ENCODE data around the gene DCTN3. TPM values are rescaled to one million over a fixed set of nuclear protein-coding genes. Genes with fewer than 3 reads are reported as not detected.

DCTN3 gene
- total RNA-seq, 1 donor from 2014 or later, result 94.8 TPM

GRCh38 chr9:34638138-34638445, 17.8 kb upstream of the DCTN3 start:
- FAIRE-seq (no peak), DNase-seq (ENCODE audit: low read depth) (no peak)
- Histone ChIP-seq H3K36me3 (ENCODE audit: insufficient read depth, low read length) (no peaks in the 10 kb centered on the region), H3K4me3 (ENCODE audit: insufficient read depth, low read depth, low read length) (peak overlapping the region; percentile 76), H3K9me3 (ENCODE audit: insufficient read depth, low read depth, low read length) (no peaks in the 10 kb centered on the region), H3K9ac (ENCODE audit: low read length) (peak overlapping the region; percentile 83), H3K79me2 (ENCODE audit: insufficient read depth, low read length) (peaks cover 25% of the 10 kb centered on the region), H4K20me1 (ENCODE audit: insufficient read depth, low read length) (peaks cover 27% of the 10 kb centered on the region), H2AFZ (ENCODE audit: low read depth, low read length) (peak overlapping the region; percentile 99), H3K4me1 (ENCODE audit: insufficient read depth, low read length) (peaks cover 16% of the 10 kb centered on the region), H3K4me2 (ENCODE audit: low read length) (peak overlapping the region; percentile 99), H3K27me3 (ENCODE audit: insufficient read depth, low read length) (no peaks in the 10 kb centered on the region), H3K27ac (ENCODE audit: low read depth, low read length) (no peak overlapping the region)
- H3K36me3 Mint-ChIP-seq (ENCODE audit: low read depth, unreplicated experiment), result peaks cover 3% of the 10 kb centered on the region
- peak overlapping the region; percentile 76 for H3K4me3 Mint-ChIP-seq (ENCODE audit: unreplicated experiment)
- peaks cover 4% of the 10 kb centered on the region for H3K4me1 Mint-ChIP-seq (ENCODE audit: low read depth, unreplicated experiment)
- H3K27ac Mint-ChIP-seq (ENCODE audit: unreplicated experiment), result peak overlapping the region; percentile 66
- no peak for TF ChIP-seq EZH2 (IDR thresholded peaks at IDR 0.05; ENCODE audit: insufficient read depth, low read length)
- no peak for TF ChIP-seq CTCF (IDR thresholded peaks at IDR 0.05; ENCODE audit: insufficient read depth, low read depth, low read length)
- no peaks in the 10 kb centered on the region for H3K27me3 Mint-ChIP-seq (ENCODE audit: low read depth, unreplicated experiment)
- H3K9me3 Mint-ChIP-seq (ENCODE audit: unreplicated experiment), result no peaks in the 10 kb centered on the region

GRCh38 chr9:34637356-34638137, 17.3 kb upstream of the DCTN3 start, which contains the start of gene SIGMAR1:
Gene SIGMAR1, minus strand, starts transcription at chr9:34637787. Its CDS starts 90 bp downstream, at chr9:34637697.
- Mint-ChIP-seq H3K9me3 (ENCODE audit: unreplicated experiment) (no peaks in the 10 kb centered on the region), H3K36me3 (ENCODE audit: low read depth, unreplicated experiment) (peaks cover 3% of the 10 kb centered on the region), H3K27me3 (ENCODE audit: low read depth, unreplicated experiment) (peaks cover 2% of the 10 kb centered on the region), H3K4me3 (ENCODE audit: unreplicated experiment) (peak within 1 kb of the TSS; percentile 87), H3K27ac (ENCODE audit: unreplicated experiment) (peak within 1 kb of the TSS; percentile 66), H3K4me1 (ENCODE audit: low read depth, unreplicated experiment) (peaks cover 4% of the 10 kb centered on the region)
- Histone ChIP-seq H3K9me3 (ENCODE audit: insufficient read depth, low read depth, low read length) (no peaks in the 10 kb centered on the region), H3K27me3 (ENCODE audit: insufficient read depth, low read length) (no peaks in the 10 kb centered on the region), H4K20me1 (ENCODE audit: insufficient read depth, low read length) (peaks cover 27% of the 10 kb centered on the region), H3K4me3 (ENCODE audit: insufficient read depth, low read depth, low read length) (peak within 1 kb of the TSS; percentile 76), H3K4me2 (ENCODE audit: low read length) (peak within 1 kb of the TSS; percentile 99), H3K79me2 (ENCODE audit: insufficient read depth, low read length) (peaks cover 25% of the 10 kb centered on the region), H3K4me1 (ENCODE audit: insufficient read depth, low read length) (peaks cover 16% of the 10 kb centered on the region), H3K36me3 (ENCODE audit: insufficient read depth, low read length) (no peaks in the 10 kb centered on the region), H3K27ac (ENCODE audit: low read depth, low read length) (peak within 1 kb of the TSS; percentile 53), H2AFZ (ENCODE audit: low read depth, low read length) (peak within 1 kb of the TSS; percentile 99), H3K9ac (ENCODE audit: low read length) (peak within 1 kb of the TSS; percentile 83)
- FAIRE-seq (no peak), DNase-seq (ENCODE audit: low read depth) (peak; percentile 87)
- TF ChIP-seq CTCF (IDR thresholded peaks at IDR 0.05; ENCODE audit: insufficient read depth, low read depth, low read length) (no peak), EZH2 (IDR thresholded peaks at IDR 0.05; ENCODE audit: insufficient read depth, low read length) (no peak)

Data from astrocyte (in vitro differentiated cells and primary cell).